HG03095 (cell line): ENCODE results near the gene HIPK1.
"Not testable (repeated sequence)": the region's sequence is repeated elsewhere in the genome, so short reads cannot be mapped to it uniquely, and the experiment has no call there.

Experiments
- ATAC-seq: cut with Tn5 transposase; IDR thresholded peaks from one replicate; pipeline ENCODE4 v1.9.1; 2021; ENCODE audit warnings: moderate library complexity; ENCODE audit not compliant: unreplicated experiment

Gene HIPK1

GRCh38 chr1:113943028-113943811 lies 14.1 kb downstream of the HIPK1 start:
- ATAC-seq: no peak

- no peak for ATAC-seq
These were observed 16.2 kb downstream of the HIPK1 start for GRCh38 chr1:113945329-113945728.

GRCh38 chr1:113946112-113946511 lies 17.0 kb downstream of the HIPK1 start:
- ATAC-seq: no peak

GRCh38 chr1:113946678-113947387 lies 17.7 kb downstream of the HIPK1 start:
- no peak for ATAC-seq

- no peak for ATAC-seq
These were observed 18.4 kb downstream of the HIPK1 start for GRCh38 chr1:113947388-113948107.

- not testable (repeated sequence) for ATAC-seq
These were observed 19.0 kb downstream of the HIPK1 start for GRCh38 chr1:113948151-113948550.

GRCh38 chr1:113949007-113949406 lies 19.9 kb downstream of the HIPK1 start:
- ATAC-seq: no peak

- no peak for ATAC-seq
These were observed 21.8 kb downstream of the HIPK1 start for GRCh38 chr1:113950908-113951307.

GRCh38 chr1:113951719-113952118 lies 22.6 kb downstream of the HIPK1 start:
- ATAC-seq: no peak

- no peak for ATAC-seq
These were observed 28.9 kb downstream of the HIPK1 start for GRCh38 chr1:113957984-113958383.

GRCh38 chr1:113958691-113959090 lies 29.6 kb downstream of the HIPK1 start:
- no peak for ATAC-seq

GRCh38 chr1:113963281-113963906 lies 34.3 kb downstream of the HIPK1 start:
- no peak for ATAC-seq

GRCh38 chr1:113965703-113966412 lies 36.7 kb downstream of the HIPK1 start:
- ATAC-seq: no peak

GRCh38 chr1:113972954-113973353 lies 43.8 kb downstream of the HIPK1 start:
- ATAC-seq: no peak

- no peak for ATAC-seq
These were observed 46.2 kb downstream of the HIPK1 start for GRCh38 chr1:113975211-113975895.

GRCh38 chr1:113976609-113977278 lies 47.6 kb downstream of the HIPK1 start:
- ATAC-seq: no peak

- no peak for ATAC-seq
These were observed 48.8 kb downstream of the HIPK1 start for GRCh38 chr1:113977906-113978305.

GRCh38 chr1:113978863-113979702 lies 50.0 kb downstream of the HIPK1 start, which contains the start of gene OLFML3:
Gene OLFML3 (plus strand): TSS chr1:113979474. CDS start chr1:113979517, 43 bp downstream.
- ATAC-seq: no peak
